Bronchial epithelial cell (primary cell): ENCODE data around the gene RELL2. TPM values are rescaled to one million over a fixed set of nuclear protein-coding genes. Genes with fewer than 3 reads are reported as not detected.
A peak's percentile ranks its signal among the peaks of the same experiment; 100 is the strongest.

Source experiments
- DNase-seq: peaks from one replicate; pipeline ENCODE4 v3.0.0-alpha.2; 2010; ENCODE audit warnings: low read depth
- FAIRE-seq: peaks from 2 replicates; lab custom pipeline; 2011; peaks lifted over from hg19 to GRCh38; lab: Jason Lieb, UNC
- H3K27me3 ChIP-seq: 2 replicates; pipeline ENCODE4 v1.5.1; 2011; ENCODE audit warnings: low read length; ENCODE audit not compliant: control insufficient read depth, insufficient read depth
- H3K36me3 ChIP-seq: 2 replicates; pipeline ENCODE4 v1.5.1; 2011; ENCODE audit warnings: low read length; ENCODE audit not compliant: control insufficient read depth, insufficient read depth
- H3K4me3 ChIP-seq: 2 replicates; pipeline ENCODE4 v1.5.1; 2011; ENCODE audit warnings: mild to moderate bottlenecking, low read depth, low read length, control low read depth
- total RNA-seq: library from RNA; depleted of rRNA; stranded (reverse); fragments of >200 nt; gene quantifications from 2 replicates; pipeline ENCODE4 v1.2.1, GENCODE V29; 2014
- TF ChIP-seq, protein P1 (sequence below): IDR thresholded peaks from 2 replicates; pipeline ENCODE4 v1.5.1; 2011; ENCODE audit warnings: mild to moderate bottlenecking, moderate library complexity, low read length, control low read depth, inconsistent platforms; ENCODE audit not compliant: insufficient read depth, severe bottlenecking

The RELL2 gene
- total RNA-seq, 1 donor from 2014 or later: 16.6 TPM

DNA sequence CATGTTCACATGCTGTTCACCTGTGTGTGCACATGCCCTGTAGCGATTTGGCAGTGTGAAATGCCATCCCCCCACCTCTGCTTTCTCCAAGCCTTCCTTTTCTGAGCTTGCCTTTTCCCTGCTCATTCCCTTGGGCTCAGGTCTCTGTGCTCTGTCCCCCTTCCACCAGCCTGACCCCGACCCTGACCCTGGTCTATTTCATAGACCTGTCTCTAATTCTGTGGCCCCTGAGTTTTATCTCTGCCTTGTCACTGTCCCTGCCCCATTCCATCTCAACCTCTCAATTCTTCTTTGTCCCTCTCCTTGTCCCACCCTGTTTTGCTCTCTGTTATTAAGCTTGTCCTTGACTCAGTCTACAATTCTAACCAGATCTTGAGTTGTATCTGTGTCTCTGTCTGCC is 44.5 kb downstream of the RELL2 start:
- peaks cover 3% of the 10 kb centered on the region for H3K36me3 ChIP-seq

GRCh38 chr5:141681695-141682641 is 45.2 kb downstream of the RELL2 start, which contains the start of gene ARAP3:
Gene ARAP3 (minus strand): TSS chr5:141682230. CDS start chr5:141680486, 1,744 bp downstream.
- FAIRE-seq (no peak), DNase-seq (peak; percentile 75)
- TF ChIP-seq, protein P1, sequence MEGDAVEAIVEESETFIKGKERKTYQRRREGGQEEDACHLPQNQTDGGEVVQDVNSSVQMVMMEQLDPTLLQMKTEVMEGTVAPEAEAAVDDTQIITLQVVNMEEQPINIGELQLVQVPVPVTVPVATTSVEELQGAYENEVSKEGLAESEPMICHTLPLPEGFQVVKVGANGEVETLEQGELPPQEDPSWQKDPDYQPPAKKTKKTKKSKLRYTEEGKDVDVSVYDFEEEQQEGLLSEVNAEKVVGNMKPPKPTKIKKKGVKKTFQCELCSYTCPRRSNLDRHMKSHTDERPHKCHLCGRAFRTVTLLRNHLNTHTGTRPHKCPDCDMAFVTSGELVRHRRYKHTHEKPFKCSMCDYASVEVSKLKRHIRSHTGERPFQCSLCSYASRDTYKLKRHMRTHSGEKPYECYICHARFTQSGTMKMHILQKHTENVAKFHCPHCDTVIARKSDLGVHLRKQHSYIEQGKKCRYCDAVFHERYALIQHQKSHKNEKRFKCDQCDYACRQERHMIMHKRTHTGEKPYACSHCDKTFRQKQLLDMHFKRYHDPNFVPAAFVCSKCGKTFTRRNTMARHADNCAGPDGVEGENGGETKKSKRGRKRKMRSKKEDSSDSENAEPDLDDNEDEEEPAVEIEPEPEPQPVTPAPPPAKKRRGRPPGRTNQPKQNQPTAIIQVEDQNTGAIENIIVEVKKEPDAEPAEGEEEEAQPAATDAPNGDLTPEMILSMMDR: no peak
- Histone ChIP-seq H3K4me3 (peak within 1 kb of the TSS; percentile 42), H3K36me3 (peaks cover 3% of the 10 kb centered on the region), H3K27me3 (no peaks in the 10 kb centered on the region)

More for the DNA sequence above, 44.5 kb downstream of the RELL2 start:
- FAIRE-seq (no peak), DNase-seq (no peak)
- no peaks in the 10 kb centered on the region for H3K27me3 ChIP-seq
- TF ChIP-seq, protein P1: no peak
- peak overlapping the region; percentile 42 for H3K4me3 ChIP-seq

- DNase-seq (no peak), FAIRE-seq (no peak)
- Histone ChIP-seq H3K4me3 (no peak overlapping the region), H3K27me3 (no peaks in the 10 kb centered on the region), H3K36me3 (peaks cover 3% of the 10 kb centered on the region)
- TF ChIP-seq, protein P1: no peak
Measured at GRCh38 chr5:141683596-141684141, 46.9 kb downstream of the RELL2 start.

GRCh38 chr5:141685591-141685990 is 48.8 kb downstream of the RELL2 start:
- H3K4me3 ChIP-seq: no peak overlapping the region
- H3K27me3 ChIP-seq: peaks cover under 1% of the 10 kb centered on the region
- TF ChIP-seq, protein P1: no peak
- FAIRE-seq (no peak), DNase-seq (no peak)
- no peaks in the 10 kb centered on the region for H3K36me3 ChIP-seq

GRCh38 chr5:141686648-141687416 is 50.0 kb downstream of the RELL2 start:
- Histone ChIP-seq H3K27me3 (peaks cover 2% of the 10 kb centered on the region), H3K4me3 (no peak overlapping the region), H3K36me3 (no peaks in the 10 kb centered on the region)
- FAIRE-seq (no peak), DNase-seq (no peak)
- TF ChIP-seq, protein P1: no peak

Other genes with a start within 250 kb of the RELL2 start
- 2.1 and 3.1 TPM in 2 replicates for gene PCDHGB4, start 249.3 kb upstream of the RELL2 start, total RNA-seq
- under 0.01 and 0.51 TPM in 2 replicates for gene PCDHGA8, start 244.4 kb upstream of the RELL2 start, total RNA-seq
- gene PCDHGB5, start 239.1 kb upstream of the RELL2 start, total RNA-seq: 2.4 and 5.1 TPM in 2 replicates
- 0.53 and 1.5 TPM in 2 replicates for gene PCDHGA9, start 234.2 kb upstream of the RELL2 start, total RNA-seq
- gene PCDHGB6, start 229.0 kb upstream of the RELL2 start, total RNA-seq: 0.53 and 1.5 TPM in 2 replicates
- gene PCDHGA10, start 224.0 kb upstream of the RELL2 start, total RNA-seq: 2.1 and 5.2 TPM in 2 replicates
- gene PCDHGB7, start 219.3 kb upstream of the RELL2 start, total RNA-seq: 1.3 and 3.3 TPM in 2 replicates
- 1.6 and 3.2 TPM in 2 replicates for gene PCDHGA11, start 215.9 kb upstream of the RELL2 start, total RNA-seq
- 0.79 and 1.4 TPM in 2 replicates for gene PCDHGA12, start 206.5 kb upstream of the RELL2 start, total RNA-seq
- 9.5 and 17.4 TPM in 2 replicates for gene PCDHGC3, start 161.0 kb upstream of the RELL2 start, total RNA-seq
- 0.53 and 0.90 TPM in 2 replicates for gene PCDHGC4, start 152.0 kb upstream of the RELL2 start, total RNA-seq
- gene PCDHGC5, start 147.9 kb upstream of the RELL2 start, total RNA-seq: 0.26 and 0.77 TPM in 2 replicates
- gene DIAPH1, start 18.0 kb upstream of the RELL2 start, total RNA-seq: 48.2 and 57.1 TPM in 2 replicates
- gene HDAC3, start 148 bp upstream of the RELL2 start, total RNA-seq: 72.7 and 87.1 TPM in 2 replicates
- 14.2 and 17.2 TPM in 2 replicates for gene FCHSD1, start 14.4 kb downstream of the RELL2 start, total RNA-seq
- 3.7 and 4.0 TPM in 2 replicates for gene ARAP3, start 45.2 kb downstream of the RELL2 start, total RNA-seq
- gene PCDH1, start 241.4 kb downstream of the RELL2 start, total RNA-seq: 85.3 and 140 TPM in 2 replicates